HG02798 (cell line): ENCODE measurements around the gene REXO1.
"Not testable (repeated sequence)": the region's sequence is repeated elsewhere in the genome, so short reads cannot be mapped to it uniquely, and the experiment has no call there.

Source experiments
- ATAC-seq: cut with Tn5 transposase; IDR thresholded peaks from one replicate; pipeline ENCODE4 v1.9.1; 2021; ENCODE audit warnings: mild to moderate bottlenecking; ENCODE audit not compliant: unreplicated experiment, poor library complexity

Gene REXO1

GRCh38 chr19:1805401-1806183 lies 42.7 kb downstream of the REXO1 start:
- no peak for ATAC-seq

- no peak for ATAC-seq
Observed at GRCh38 chr19:1804858-1805257, 43.4 kb downstream of the REXO1 start.

GRCh38 chr19:1799695-1800342 lies 48.5 kb downstream of the REXO1 start:
- no peak for ATAC-seq

- ATAC-seq: not testable (repeated sequence)
Observed at GRCh38 chr19:1797313-1797712, 51.0 kb downstream of the REXO1 start.

DNA sequence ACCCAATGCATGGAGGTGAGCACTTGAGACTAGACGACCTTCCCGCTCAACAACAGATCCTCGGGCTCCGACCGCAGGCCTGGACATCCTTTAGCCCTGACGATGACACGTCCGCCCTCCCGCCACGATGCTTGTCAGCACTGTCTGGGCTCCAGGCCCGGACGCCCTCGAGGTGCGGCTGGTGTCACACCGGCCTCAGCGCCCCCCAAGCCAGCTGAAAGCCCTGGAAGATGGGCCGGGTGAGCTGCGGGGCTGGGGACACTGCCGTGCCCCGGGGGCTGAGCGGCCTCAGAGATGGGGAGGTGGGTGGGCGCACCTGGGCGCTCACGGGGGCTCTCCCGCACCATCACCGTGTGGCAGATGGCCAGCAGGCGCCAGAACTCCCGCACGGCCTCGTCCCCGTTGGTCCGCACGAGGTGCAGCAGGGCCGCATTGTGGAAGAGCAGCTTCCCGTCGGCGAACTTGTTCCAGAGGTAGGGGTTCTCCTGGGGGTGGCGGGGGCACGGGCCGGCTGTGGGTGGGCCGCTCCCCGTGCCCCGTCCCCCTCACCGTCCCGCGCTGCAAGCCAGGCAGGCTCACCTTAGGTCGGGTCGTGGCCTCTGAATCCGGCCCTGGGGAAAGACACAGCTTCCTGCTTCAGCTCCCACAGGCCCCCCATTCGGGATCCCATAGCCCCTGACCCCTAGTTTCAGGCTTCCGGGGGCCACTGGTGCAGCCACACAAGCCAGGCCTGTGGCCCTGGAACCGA lies 51.7 kb downstream of the REXO1 start:
- ATAC-seq: no peak

GRCh38 chr19:1794424-1795172 lies 53.7 kb downstream of the REXO1 start:
- ATAC-seq: no peak

- no peak for ATAC-seq
Observed at GRCh38 chr19:1791879-1792278, 56.4 kb downstream of the REXO1 start.

DNA sequence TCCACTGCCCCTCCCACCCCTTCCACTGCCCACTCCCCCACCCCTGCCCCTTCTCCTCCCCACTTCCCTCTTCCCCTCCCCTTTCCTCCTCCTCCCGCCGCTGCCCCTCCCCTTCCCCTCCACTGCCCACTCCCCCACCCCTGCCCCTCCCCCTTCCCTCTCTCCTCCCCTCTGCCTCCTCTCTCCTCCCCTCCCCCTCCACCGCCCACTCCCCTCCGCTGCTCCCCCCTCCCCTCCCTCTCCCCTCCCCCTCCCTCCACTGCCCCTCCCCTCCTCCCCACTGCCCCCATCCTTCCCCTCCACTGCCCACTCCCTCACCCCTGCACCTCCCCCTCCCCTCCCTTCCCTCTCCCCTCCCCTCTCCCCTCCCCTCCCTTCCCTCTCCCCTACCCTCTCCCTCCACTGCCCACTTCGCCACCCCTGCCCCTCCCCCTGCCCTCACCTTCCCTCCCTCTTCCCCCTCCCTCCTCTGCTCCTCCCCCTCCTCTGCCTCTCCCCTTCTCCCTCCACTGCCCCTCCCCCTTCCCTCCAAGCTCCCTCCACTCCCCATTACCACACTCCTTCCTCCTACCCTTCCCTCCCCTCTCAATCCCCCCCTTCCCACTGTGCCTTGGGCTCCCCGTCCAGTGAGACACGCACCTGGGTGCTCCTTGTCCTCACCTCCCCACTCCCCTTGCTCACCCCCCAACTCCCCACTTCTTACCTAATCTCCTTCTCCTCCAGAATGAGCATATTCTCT lies 58.1 kb downstream of the REXO1 start:
- ATAC-seq: no peak

DNA sequence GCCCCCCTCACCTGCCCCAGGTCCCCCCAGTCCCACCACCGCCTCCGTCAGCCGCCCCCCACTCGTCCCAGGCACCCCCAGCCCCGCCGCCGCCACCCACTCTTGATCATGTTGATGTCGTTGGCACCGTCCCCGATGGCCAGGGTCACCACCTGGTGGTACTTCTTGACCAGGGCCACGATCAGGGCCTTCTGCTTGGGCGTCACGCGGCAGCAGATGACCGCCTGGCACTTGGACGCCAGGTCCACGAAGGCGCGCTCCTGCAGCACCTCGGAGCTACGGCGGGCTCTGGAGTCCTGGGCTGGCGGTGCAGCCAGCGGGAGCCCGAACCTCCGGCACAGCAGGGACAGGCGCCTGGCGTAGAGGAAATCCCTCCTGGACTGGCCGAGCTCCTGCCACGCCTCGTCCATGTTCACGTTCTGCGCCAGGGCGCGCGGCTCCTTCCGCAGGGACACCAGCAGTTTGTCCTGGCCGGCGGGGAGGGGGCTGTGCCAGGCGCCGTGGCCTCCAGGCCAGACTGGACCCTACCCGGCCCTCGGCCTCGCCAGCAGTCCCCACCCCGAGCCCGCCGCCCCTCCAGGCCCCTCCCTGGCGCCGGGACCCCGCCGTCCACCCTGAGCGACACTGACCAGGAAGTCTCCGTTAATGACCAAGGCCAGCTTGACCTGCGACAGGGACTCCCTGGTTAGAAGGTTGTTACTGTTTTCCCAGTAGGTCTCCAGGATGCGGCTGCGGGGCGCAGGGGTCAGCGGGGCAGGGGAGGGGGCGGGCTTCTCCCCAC lies 58.8 kb downstream of the REXO1 start:
- no peak for ATAC-seq

GRCh38 chr19:1787116-1787515 lies 61.2 kb downstream of the REXO1 start:
- no peak for ATAC-seq

- ATAC-seq: no peak
Observed at GRCh38 chr19:1786668-1787067, 61.6 kb downstream of the REXO1 start.

- no peak for ATAC-seq
Observed at GRCh38 chr19:1785310-1785709, 63.0 kb downstream of the REXO1 start.

DNA sequence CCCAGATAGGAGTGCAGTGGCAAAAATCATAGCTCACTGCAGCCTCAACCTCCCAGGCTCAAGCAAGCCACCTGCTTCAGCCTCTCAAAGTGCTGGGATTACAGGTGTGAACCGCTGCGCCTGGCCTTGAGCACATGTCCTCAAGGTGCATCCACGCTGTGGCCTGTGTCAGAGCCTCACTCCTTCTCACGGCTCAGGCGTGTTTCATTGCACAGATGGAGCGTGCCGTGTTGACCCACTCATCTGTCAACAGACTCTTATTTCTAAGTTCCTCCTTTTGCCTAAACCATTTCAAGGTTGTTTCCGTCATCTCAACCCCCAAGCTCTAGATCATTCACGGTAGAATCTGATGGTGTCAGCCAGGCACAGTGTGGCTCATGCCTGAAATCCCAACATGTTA lies 64.4 kb downstream of the REXO1 start:
- no peak for ATAC-seq

DNA sequence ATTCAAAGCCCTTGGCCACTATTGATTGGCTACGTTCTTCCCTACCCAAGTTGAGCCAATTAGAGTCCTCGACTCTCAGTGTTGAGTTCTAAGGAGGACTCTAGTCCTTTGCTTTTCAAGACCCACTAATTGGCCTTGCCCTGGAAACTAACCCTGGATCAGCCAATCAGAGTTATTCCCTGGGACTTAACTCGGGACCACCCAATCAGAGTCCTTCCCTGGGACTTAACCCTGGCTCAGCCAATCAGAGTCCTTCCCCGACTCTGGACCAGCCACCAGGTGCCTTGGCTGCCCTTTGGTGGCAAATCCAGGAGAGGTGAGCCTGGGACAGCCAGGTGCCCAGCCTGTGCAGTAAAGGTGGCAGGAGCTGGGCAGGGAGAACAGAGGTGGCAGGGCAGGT lies 64.9 kb downstream of the REXO1 start:
- no peak for ATAC-seq

DNA sequence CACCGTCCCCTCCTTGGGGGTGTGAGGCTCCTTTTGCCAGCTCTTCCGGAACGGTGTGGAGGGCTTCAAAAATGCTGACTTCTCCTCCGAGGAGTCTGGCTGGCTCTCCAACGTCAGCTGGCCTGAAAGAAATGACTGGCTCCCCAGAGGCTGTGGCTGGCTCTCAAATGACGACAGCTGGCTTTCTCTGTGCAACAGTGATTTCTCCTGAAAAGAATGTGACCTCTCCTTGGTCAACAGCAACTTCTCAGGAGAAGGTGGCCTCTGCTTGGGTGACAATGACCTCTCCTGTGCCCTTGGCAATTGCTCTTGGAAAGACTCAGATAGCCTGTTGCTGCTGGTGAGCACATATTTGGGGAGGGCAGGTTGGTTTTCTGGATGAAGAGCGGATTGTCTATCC lies 65.8 kb downstream of the REXO1 start:
- no peak for ATAC-seq

GRCh38 chr19:1780272-1780958 lies 67.9 kb downstream of the REXO1 start:
- no peak for ATAC-seq

DNA sequence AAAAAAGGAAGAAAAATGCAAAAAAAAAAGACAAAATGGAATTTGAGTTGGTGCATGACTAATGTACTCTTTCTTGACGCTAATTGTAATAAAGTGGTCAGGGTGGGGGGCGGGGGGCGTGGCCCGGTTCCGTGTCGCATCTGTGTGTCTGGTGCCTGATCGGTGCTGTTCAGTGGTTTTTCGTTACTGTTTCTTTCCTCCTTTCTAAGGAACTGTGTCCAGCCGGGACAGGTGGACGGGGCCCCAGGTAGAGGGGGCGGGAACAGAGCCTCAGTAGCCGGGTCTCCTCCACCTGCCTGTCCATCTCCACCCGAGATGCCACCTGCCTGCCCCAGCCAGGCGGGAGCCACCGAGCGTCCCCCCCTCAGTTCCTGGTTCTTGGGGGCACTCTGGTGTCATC lies 68.7 kb downstream of the REXO1 start:
- no peak for ATAC-seq

DNA sequence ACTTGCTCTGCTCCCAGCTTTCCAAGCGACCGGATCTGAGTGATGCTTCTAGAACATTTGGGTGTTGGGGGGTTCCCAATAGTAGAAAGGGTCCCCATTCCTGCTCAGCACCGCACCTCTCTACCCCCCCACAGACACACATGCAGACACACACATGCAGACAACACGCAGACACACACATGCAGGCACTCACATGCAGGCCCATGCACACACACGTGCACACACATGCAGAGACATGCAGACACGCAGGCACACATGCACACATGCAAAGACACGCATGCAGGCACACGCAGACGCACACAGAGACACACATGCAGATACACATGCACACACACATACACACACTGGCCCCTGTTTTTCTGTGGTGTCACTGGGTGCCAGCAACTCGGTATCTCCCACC lies 71.1 kb downstream of the REXO1 start:
- ATAC-seq: no peak
